A673 (cell line): Measurements from ENCODE around the gene MAPK4. TPM values are rescaled to one million over a fixed set of nuclear protein-coding genes. Genes with fewer than 3 reads are reported as not detected.

Experiments used
- BruUV-seq: library from RNA; stranded (reverse); fragments of 400-500 nt; replicated peaks from 2 replicates; lab custom pipeline; 2021; lab: Mats Ljungman, UMichigan
- CTCF ChIA-PET: fragments of 300-600 bp; sonication (Branson Sonifier 250); formaldehyde crosslinking; loops from one replicate; lab custom pipeline; 2022; ENCODE audit warnings: antibody characterized with exemption; lab: Charles Lee
- POLR2A ChIA-PET: fragments of 300-600 bp; sonication (Branson Sonifier 250); formaldehyde crosslinking; loops from one replicate; lab custom pipeline; 2022; ENCODE audit warnings: antibody characterized with exemption; ENCODE audit not compliant: low non-redundant PET; lab: Charles Lee
- DNase-seq: peaks from one replicate; pipeline ENCODE4 v3.0.0-alpha.2; 2015; ENCODE audit warnings: low spot score
- H3K27ac ChIP-seq: fragments of 200-600 bp; sonication (generic); 2 replicates; pipeline ENCODE4 v1.5.1; 2016; ENCODE audit warnings: mixed run types, low read depth, mild to moderate bottlenecking, mixed read lengths, antibody characterized with exemption, low read length; ENCODE audit not compliant: poor library complexity, severe bottlenecking
- H3K27me3 ChIP-seq: fragments of 200-600 bp; sonication (generic); replicated peaks from 2 replicates; pipeline ENCODE4 v1.6.1; 2017; ENCODE audit warnings: mixed run types, low read depth, mild to moderate bottlenecking, mixed read lengths, antibody characterized with exemption, low read length; ENCODE audit not compliant: insufficient read depth, poor library complexity
- H3K36me3 ChIP-seq: fragments of 200-600 bp; sonication (generic); 2 replicates; pipeline ENCODE4 v1.6.1; 2016; ENCODE audit warnings: mixed run types, mild to moderate bottlenecking, mixed read lengths, antibody characterized with exemption, low read length; ENCODE audit not compliant: insufficient read depth, poor library complexity, severe bottlenecking
- H3K4me1 ChIP-seq: fragments of 200-600 bp; sonication (generic); 2 replicates; pipeline ENCODE4 v1.6.1; 2017; ENCODE audit warnings: mixed run types, mild to moderate bottlenecking, mixed read lengths, antibody characterized with exemption, low read length; ENCODE audit not compliant: insufficient read depth, poor library complexity, severe bottlenecking
- H3K4me3 ChIP-seq: fragments of 200-600 bp; sonication (generic); 2 replicates; pipeline ENCODE4 v1.5.1; 2016; ENCODE audit warnings: low read depth, mixed run types, mild to moderate bottlenecking, mixed read lengths, low read length; ENCODE audit not compliant: poor library complexity, severe bottlenecking
- H3K9me3 ChIP-seq: fragments of 200-600 bp; sonication (generic); 2 replicates; pipeline ENCODE4 v1.6.1; 2016; ENCODE audit warnings: mixed run types, low read depth, mild to moderate bottlenecking, mixed read lengths, antibody characterized with exemption, low read length; ENCODE audit not compliant: poor library complexity, severe bottlenecking
- EZH2 ChIP-seq: fragments of 200-600 bp; sonication (generic); IDR thresholded peaks from 2 replicates; pipeline ENCODE4 v1.6.1; 2017; ENCODE audit warnings: borderline replicate concordance, low read depth, mild to moderate bottlenecking, mixed read lengths, antibody characterized with exemption, low read length; ENCODE audit not compliant: poor library complexity, severe bottlenecking
- intact Hi-C: fragments of 100-400 bp; cut with micrococcal nuclease; formaldehyde crosslinking; loops from one replicate; pipeline ENCODE4 v1.10.0; 2022; ENCODE audit not compliant: unreplicated experiment
- total RNA-seq: library from RNA; stranded (reverse); gene quantifications from 2 replicates; pipeline ENCODE4 v1.2.3, GENCODE V29; 2021
- TF ChIP-seq, protein P1 (sequence below): fragments of 300-800, 200-600 bp; sonication (generic); conservative IDR thresholded peaks from 2 replicates; pipeline ENCODE4 v1.5.1; 2017; ENCODE audit warnings: low read depth, mild to moderate bottlenecking, antibody characterized with exemption, low read length, moderate library complexity, mixed read lengths

MAPK4 gene
- total RNA-seq, 1 experiment from 2014 or later = 0.62 TPM

GRCh38 chr18:50622320-50622719 lies 62.4 kb downstream of the MAPK4 start:
- no TSS peak for BruUV-seq
- intact Hi-C loops = no loop called here
- H3K27ac ChIP-seq = no peak overlapping the region
- CTCF ChIA-PET = no interaction called here
- H3K27me3 ChIP-seq = peaks cover 14% of the 10 kb centered on the region
- no peaks in the 10 kb centered on the region for H3K4me1 ChIP-seq
- POLR2A ChIA-PET = no interaction called here
- H3K9me3 ChIP-seq = no peaks in the 10 kb centered on the region
- H3K4me3 ChIP-seq = no peak overlapping the region
- no peak for DNase-seq
- TF ChIP-seq, protein P1, sequence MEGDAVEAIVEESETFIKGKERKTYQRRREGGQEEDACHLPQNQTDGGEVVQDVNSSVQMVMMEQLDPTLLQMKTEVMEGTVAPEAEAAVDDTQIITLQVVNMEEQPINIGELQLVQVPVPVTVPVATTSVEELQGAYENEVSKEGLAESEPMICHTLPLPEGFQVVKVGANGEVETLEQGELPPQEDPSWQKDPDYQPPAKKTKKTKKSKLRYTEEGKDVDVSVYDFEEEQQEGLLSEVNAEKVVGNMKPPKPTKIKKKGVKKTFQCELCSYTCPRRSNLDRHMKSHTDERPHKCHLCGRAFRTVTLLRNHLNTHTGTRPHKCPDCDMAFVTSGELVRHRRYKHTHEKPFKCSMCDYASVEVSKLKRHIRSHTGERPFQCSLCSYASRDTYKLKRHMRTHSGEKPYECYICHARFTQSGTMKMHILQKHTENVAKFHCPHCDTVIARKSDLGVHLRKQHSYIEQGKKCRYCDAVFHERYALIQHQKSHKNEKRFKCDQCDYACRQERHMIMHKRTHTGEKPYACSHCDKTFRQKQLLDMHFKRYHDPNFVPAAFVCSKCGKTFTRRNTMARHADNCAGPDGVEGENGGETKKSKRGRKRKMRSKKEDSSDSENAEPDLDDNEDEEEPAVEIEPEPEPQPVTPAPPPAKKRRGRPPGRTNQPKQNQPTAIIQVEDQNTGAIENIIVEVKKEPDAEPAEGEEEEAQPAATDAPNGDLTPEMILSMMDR = no peak
- TF ChIP-seq EZH2 = no peak
- no peaks in the 10 kb centered on the region for H3K36me3 ChIP-seq

DNA sequence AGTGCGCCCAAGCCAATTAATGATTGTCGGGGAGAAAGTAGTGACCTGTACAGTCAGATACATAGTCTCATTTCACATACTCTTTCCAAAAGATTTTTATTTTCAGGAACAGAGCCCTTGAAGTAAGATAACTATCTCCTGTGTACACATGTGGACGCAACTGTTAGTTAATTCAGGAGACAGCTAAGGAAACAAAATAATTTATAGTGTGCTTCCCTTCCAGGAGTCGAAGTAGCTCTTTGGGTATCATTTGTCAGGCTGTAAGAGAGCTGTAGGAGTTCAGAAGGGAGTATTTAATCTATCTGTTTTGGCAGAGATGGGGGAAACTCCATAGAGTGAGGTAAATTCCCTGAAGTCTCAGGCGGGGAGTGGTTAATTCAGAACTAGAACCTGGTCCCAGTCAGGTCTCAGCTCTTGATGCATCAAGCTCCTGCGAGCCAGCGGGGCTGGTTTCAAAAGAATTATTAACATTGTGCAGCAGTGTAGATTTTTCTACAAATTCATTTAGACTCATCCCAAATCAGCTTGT lies 63.0 kb downstream of the MAPK4 start:
- Histone ChIP-seq H3K27ac (no peak overlapping the region), H3K4me1 (no peaks in the 10 kb centered on the region), H3K9me3 (no peaks in the 10 kb centered on the region), H3K36me3 (no peaks in the 10 kb centered on the region), H3K4me3 (no peak overlapping the region), H3K27me3 (peaks cover 10% of the 10 kb centered on the region)
- BruUV-seq = no TSS peak
- TF ChIP-seq, protein P1 = no peak
- TF ChIP-seq EZH2 = no peak
- POLR2A ChIA-PET = no interaction called here
- intact Hi-C loops = no loop called here
- DNase-seq = no peak
- CTCF ChIA-PET = no interaction called here

- H3K4me1 ChIP-seq = no peaks in the 10 kb centered on the region
- CTCF ChIA-PET = no interaction called here
- TF ChIP-seq, protein P1 = no peak
- TF ChIP-seq EZH2 = no peak
- no peaks in the 10 kb centered on the region for H3K36me3 ChIP-seq
- H3K27ac ChIP-seq = no peak overlapping the region
- POLR2A ChIA-PET = no interaction called here
- no peak for DNase-seq
- BruUV-seq = no TSS peak
- no peaks in the 10 kb centered on the region for H3K9me3 ChIP-seq
- intact Hi-C loops = no loop called here
- peaks cover 5% of the 10 kb centered on the region for H3K27me3 ChIP-seq
- no peak overlapping the region for H3K4me3 ChIP-seq
Observed at GRCh38 chr18:50623694-50624352, 63.9 kb downstream of the MAPK4 start.
